MG63 (cell line): Measurements from ENCODE around the gene ADCY7. TPM values are rescaled to one million over a fixed set of nuclear protein-coding genes. Genes with fewer than 3 reads are reported as not detected.

ENCODE experiments used
- DNase-seq: peaks from one replicate; pipeline ENCODE4 v3.0.0-alpha.2; 2020
- H3K27me3 ChIP-seq: fragments of 250-450 bp; sonication (Bioruptor Pico); 2 replicates; pipeline ENCODE4 v1.5.1; 2020; ENCODE audit warnings: mild to moderate bottlenecking, moderate library complexity
- H3K36me3 ChIP-seq: fragments of 250-450 bp; sonication (Bioruptor Pico); 2 replicates; pipeline ENCODE4 v1.5.1; 2020; ENCODE audit warnings: mild to moderate bottlenecking, moderate library complexity
- H3K4me3 ChIP-seq: fragments of 250-450 bp; sonication (Bioruptor Pico); 2 replicates; pipeline ENCODE4 v1.5.1; 2020; ENCODE audit warnings: mild to moderate bottlenecking, moderate library complexity
- H3K9me3 ChIP-seq: fragments of 250-450 bp; sonication (Bioruptor Pico); 2 replicates; pipeline ENCODE4 v1.5.1; 2020; ENCODE audit warnings: mild to moderate bottlenecking, moderate library complexity
- total RNA-seq: library from RNA; depleted of rRNA; stranded (reverse); fragments of >200 nt; shearing (Covaris generic); gene quantifications from 2 replicates; pipeline ENCODE4 v1.2.3, GENCODE V29; 2014; ENCODE audit warnings: low replicate concordance; rRNA removed

The ADCY7 gene
- total RNA-seq, 1 experiment from 2014 or later = 28.0 TPM

DNA sequence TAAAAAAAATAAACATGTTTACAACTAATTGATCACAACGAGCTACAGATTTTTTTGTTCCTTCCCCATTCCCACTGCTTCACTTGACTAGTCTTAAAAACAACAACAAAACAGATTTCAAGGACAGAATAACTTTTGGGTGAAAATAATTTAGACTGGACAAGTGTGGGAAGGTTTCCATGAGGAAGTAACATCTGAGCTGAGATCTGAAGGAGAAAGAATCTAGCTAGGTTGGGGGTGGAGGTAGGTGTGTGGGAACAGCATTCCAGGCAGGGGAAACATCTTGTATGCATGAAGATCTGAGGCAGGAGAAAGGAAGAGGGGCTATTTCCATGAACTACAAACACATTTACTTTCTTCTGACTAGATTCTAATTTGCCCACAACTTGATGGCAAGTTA, 93.3 kb downstream of the ADCY7 start:
- no peaks in the 10 kb centered on the region for H3K27me3 ChIP-seq
- H3K36me3 ChIP-seq = peaks cover 32% of the 10 kb centered on the region
- H3K9me3 ChIP-seq = no peaks in the 10 kb centered on the region; the same call in 1 of the 2 replicates
- no peak for DNase-seq
- no peak overlapping the region for H3K4me3 ChIP-seq

DNA sequence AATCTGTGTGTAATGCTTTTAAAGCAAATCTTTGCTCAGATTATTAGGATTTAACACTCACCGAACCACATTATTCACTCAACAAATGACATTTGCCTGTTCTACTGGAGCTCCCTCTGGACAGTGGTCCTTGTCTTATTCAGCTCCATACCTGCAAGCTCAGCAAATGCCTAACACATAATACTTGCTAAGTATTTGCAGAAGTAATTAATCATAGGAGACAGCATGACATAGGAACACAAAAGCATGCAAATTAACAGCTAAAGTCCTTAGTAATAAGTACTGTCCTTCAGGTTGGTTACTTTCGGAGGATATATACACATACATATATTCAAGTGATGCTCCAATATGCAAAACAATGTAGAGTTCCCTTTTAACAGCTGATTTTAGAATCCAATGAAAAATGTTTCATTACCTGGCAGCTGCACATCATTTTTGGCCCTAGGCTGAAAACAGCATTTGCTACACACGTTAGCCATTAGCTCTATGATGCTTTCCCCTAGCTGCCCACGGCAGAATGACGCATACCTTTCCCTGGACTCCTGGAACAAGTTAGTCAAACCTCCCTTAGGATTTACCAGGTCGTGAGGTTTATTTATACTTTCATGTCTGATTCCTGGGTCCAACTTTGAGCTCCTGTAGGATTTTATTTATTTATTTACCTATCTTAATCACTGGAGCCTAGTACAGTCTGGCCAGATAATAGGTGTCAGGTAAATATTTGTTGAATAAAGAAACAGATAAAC, 93.9 kb downstream of the ADCY7 start:
- no peak for DNase-seq
- H3K9me3 ChIP-seq = no peaks in the 10 kb centered on the region; the same call in 1 of the 2 replicates
- no peak overlapping the region for H3K4me3 ChIP-seq
- peaks cover 35% of the 10 kb centered on the region for H3K36me3 ChIP-seq
- H3K27me3 ChIP-seq = no peaks in the 10 kb centered on the region

DNA sequence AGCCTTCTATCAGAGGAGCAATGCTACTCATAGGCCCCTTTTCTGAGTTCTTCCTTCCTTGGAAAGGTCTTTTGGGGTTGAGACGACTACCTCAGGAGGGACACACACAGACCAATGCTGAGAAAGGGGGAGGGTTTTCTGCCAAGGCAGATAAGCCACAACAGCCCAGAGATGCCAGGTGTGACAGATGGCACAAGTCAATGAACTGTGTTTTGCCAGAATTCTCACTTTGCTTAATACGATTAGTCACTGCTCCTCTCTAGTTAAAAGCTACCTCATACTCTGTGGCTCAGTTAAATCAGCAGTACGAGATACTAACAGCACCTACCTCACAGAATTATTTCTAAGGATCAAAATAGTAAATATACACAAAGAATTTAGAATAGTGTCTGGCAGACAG, 94.4 kb downstream of the ADCY7 start:
- H3K4me3 ChIP-seq = no peak overlapping the region
- H3K36me3 ChIP-seq = peaks cover 35% of the 10 kb centered on the region
- H3K27me3 ChIP-seq = no peaks in the 10 kb centered on the region
- H3K9me3 ChIP-seq = no peaks in the 10 kb centered on the region
- DNase-seq = no peak

DNA sequence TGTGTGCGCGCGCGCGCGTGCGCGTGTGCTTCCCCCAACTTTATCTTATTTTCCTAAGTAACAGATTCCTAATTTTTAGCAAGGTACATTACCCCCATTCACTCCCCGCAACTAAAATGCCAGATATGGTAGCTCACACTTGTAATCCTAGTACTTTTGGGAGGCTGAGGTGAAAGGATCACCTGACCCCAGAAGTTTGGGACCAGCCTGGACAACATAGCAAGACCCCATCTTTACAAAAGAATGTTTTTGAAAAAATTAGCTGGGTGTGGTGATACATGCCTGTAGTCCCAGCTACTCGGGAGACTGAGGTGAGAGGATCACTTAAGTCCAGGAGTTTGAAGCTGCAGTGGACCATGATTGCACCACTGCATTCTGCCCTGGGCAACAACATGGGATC, 97.3 kb downstream of the ADCY7 start:
- H3K4me3 ChIP-seq = no peak overlapping the region
- DNase-seq = no peak
- peaks cover 39% of the 10 kb centered on the region for H3K36me3 ChIP-seq
- H3K27me3 ChIP-seq = no peaks in the 10 kb centered on the region
- H3K9me3 ChIP-seq = no peaks in the 10 kb centered on the region

DNA sequence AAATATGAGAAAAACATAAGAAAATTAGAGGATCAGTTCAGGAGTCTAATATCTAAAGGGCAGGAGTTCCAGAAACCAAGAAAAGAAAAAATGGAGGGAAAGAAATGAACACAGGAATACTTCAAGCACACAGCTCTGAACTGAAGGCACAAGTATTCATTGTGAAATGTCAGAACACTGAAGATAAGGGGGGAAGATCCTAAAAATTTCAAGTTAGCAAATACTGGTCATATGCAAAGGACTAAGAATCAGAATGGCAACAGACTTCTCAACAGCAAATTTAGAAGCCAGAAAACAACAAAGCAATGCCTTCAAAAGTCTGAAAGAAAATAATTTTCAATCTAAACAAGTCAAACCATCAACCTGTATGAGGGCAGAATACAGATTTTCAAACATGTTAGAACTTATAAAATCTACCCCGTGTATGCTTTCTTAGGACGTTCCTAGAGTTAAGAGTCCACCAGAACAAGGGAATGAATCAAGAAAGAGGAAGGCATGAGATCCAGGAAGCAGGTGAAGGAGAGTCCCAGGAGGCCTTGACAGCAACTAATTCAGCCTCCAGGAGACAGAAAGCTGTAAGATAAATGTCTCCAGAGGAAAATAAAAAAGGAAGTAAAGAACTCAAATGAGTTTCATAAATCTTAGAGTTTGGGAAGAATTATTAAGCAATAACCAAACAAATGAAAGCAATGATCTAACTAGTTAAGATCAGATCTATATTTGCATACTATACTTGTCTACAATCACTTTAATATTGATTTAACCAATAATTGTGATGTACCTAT, 99.6 kb downstream of the ADCY7 start:
- Histone ChIP-seq H3K36me3 (peaks cover 24% of the 10 kb centered on the region), H3K27me3 (no peaks in the 10 kb centered on the region), H3K4me3 (no peak overlapping the region), H3K9me3 (no peaks in the 10 kb centered on the region)
- DNase-seq = no peak

Other genes with a start within 250 kb of the ADCY7 start
- gene CNEP1R1, start 241.3 kb upstream of the ADCY7 start, total RNA-seq = 16.7 and 20.0 TPM in 2 replicates
- gene HEATR3, start 200.6 kb upstream of the ADCY7 start, total RNA-seq = 11.4 and 11.5 TPM in 2 replicates
- gene TENT4B, start 113.2 kb upstream of the ADCY7 start, total RNA-seq = 5.0 and 19.1 TPM in 2 replicates
- 23.6 and 39.1 TPM in 2 replicates for gene BRD7, start 102.4 kb downstream of the ADCY7 start, total RNA-seq